Measurements from ENCODE around the gene PDE6G.
A peak's percentile ranks its signal among the peaks of the same experiment; 100 is the strongest.

Gene PDE6G

DNA sequence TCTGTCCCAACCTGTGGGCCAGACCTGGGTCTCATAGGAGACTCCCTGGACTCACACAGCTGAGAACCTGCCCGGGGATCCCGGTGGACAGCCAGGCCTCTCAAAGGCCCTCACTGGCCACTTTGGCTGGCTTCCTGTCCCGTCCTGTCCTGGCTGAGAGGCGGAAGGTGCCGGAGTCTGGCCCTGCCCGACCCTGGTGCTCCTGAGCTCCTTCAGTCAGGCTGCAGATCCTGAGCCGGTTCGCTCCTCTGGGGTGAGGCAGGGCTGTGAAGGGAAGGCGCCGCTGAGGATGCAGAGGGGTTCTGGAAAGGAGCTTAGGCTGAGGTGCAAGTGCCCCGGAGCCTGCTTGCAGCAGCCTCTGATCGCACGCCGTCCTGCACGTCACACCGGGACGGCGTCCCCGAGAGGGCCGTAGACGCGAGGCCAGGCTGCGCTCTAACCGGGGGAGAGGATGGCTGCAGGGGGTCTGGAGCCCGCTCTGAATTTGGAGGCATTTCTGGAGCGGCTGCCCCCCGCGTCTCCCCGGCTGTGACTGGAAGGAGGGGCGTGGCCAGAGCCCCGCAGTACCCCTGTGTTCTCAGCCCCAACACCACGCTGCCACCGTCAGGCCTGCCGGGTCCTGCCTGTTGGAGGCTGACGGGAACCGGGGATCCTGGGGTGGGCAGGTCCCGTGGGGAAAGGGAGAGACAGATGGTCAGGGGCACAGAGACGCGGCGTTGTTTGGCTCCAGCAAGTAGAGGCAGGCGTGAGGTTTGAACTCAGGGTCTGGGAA, 31.6 kb upstream of the PDE6G start:
- DNase-seq (ENCODE audit: low spot score), result no peak

DNA sequence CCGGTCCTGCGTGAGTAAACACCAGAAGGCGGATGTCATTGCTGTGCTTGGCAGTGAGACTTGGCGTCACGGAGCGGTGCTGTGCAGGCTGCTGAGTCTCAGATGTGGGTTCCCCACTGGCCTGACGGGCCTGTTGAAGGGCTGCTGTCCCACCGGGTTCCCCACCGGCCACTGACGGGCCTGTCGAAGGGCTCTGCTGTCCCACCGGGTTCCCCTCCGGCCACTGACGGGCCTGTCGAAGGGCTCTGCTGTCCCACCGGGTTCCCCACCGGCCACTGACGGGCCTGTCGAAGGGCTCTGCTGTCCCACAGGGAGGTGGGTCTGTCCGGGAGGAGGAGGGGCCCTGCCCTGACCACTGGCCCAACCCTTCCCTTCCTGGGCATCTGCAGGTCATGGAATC, 30.3 kb upstream of the PDE6G start:
- no peak for DNase-seq (ENCODE audit: low spot score)

DNA sequence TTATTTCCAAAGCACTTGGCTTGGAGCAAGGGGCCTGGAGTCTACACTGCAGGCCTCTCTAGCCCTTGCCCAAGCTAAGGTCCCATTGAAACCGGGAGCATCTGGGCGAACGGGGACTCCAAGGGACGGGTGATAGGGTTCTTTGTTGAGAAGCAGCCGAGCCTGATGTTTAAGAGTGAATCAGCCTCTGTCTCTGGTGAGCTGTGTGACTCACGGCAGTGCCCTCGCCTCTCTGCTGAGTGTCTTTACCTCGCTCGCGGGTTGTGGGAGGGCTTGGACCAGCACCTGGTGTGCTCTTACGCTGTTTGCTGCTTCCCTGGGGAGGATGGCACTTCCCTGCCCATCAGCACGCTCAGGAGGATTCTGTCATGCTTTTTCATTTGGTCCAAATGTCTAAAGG, 28.8 kb upstream of the PDE6G start:
- no peak for DNase-seq (ENCODE audit: low spot score)

DNA sequence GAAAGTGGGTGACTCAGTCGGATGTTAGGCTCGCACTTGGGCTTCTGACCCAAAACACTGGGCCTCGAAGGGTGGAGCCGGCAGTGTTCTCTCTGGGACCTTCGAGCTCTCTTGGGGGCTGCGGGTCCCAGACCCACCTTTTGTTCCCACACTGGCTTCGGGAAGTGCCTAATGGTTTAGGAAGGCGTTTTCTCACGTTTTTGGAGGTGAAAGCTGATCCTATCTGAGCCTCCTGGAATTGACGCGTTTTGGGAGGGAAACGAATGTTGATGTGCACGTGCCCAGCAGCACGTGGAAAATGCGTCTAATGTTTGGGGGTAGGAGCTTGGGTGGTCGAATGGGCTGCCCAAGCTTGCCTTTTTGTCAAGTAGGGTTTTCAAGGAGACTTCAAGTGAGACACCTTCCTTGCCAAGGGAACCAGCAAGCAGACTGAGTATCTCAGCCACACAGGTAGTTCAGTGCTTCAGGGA, 28.1 kb upstream of the PDE6G start:
- peak; percentile 51 for DNase-seq (ENCODE audit: low spot score)

DNA sequence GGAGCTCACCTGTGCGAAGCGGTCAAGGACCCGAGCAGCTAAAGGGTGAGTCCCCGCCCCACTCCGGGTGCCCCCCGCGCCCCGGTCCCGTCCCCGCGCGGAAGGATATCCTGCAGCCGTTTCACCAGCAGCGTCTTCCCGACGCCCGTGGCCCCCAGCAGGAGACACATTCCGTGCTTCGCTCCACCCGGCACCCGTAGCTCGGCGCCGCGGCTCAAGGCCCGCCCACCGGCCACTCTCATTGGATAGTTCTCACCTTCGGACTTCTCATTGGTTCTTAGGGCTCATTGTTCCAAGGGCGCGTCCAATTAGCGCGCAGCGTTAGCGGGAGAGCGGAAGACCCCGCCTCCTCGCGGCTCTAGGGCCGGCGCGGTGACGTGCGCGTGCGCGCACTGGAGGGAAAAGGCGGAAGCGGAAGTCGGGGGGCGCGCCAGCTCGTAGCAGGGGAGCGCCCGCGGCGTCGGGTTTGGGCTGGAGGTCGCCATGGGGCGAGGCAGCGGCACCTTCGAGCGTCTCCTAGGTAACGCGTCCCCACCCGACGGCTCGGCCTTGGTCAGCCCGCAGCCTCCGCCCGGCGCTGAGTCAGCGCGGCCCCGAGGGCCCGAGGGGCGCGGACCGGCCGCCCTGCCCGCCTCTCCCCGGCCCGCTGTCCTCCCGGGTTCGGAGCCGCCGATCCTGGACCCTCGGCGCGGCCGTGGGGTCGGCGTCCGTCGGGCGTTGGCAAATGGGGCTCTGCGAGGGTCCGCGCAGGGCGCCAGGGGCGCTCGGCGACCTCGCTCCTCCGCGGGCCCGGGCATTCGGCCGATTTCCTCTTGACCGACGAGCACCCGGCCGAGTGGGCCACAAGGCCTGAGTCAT, 27.5 kb upstream of the PDE6G start, which contains the start of the genes ARL16 and HGS:
Gene ARL16, minus strand, starts transcription at position 214 of the 858 bp plus-strand sequence. Its CDS starts 44 bp downstream, at position 170.
Gene HGS, plus strand, starts transcription at position 428 of the 858 bp plus-strand sequence. Its CDS starts 56 bp downstream, at position 484.
- peak; percentile 99 for DNase-seq (ENCODE audit: low spot score)

DNA sequence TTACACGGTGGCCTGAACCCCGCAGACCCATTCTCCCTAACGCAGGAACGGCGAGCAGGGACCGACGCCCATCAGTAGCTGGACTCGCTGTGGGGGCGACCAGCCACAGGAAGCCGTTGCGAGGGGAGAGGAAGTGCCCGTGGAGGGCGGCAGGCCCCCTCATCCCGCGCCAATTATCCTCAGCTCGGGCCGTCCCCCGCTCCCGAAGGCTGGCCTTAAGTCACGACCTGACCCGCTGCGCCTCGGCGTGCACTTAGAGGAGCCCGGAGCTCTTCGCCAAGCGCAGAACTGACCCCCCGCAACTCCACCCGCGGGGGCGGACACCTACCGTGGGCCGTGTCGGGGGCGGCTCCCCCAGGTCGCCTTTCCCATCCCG, 26.9 kb upstream of the PDE6G start:
- no peak for DNase-seq (ENCODE audit: low spot score)

DNA sequence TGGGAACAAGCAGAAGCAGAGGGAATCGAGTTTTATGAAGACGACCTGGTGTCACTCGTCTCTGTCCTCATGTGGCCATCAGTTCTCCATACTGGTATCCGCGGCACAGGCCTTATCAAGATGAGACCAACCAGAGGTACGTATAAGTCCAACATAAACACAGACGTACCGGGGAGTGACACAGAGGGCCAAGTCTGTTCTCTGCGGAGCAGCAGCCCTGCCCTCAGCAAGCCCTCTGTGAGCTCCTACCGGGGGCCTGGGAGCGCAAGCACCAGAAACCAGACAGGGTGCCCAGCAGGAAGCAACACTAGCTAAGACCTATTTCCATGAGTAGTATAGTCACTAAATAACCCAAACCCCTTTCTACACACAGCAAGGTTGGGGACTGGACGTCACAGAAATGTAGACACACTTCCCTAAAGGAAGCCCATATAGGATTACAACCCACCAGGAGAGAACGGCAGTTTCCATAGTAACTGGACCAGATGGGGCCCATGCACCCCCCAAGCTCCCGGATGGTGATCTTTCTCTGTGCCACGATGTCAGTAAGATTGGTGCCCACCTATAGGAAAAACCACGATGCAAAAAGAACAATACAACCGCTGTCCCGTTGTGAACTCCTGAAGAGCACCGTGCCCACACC, 26.3 kb upstream of the PDE6G start:
- no peak for DNase-seq (ENCODE audit: low spot score)

DNA sequence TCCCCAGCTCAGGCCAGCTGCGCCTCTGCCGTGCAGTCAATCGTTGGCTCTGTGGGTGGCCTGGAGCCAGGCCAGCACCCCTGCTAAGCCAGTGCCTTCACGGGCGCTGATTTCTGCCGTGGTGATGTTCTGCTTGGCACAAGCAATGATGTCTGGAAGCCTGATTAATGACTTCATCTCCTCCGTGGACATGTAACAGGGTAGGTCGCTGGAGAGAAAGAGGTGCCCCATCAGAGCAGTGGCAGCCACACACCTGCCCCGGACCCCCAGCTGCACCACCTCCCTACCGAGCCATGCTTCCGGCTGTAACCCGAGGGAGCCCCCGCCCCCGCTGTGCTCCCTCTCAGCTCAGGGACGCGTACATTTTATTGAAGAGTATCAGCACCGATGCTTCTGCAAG, 25.3 kb upstream of the PDE6G start:
- no peak for DNase-seq (ENCODE audit: low spot score)

DNA sequence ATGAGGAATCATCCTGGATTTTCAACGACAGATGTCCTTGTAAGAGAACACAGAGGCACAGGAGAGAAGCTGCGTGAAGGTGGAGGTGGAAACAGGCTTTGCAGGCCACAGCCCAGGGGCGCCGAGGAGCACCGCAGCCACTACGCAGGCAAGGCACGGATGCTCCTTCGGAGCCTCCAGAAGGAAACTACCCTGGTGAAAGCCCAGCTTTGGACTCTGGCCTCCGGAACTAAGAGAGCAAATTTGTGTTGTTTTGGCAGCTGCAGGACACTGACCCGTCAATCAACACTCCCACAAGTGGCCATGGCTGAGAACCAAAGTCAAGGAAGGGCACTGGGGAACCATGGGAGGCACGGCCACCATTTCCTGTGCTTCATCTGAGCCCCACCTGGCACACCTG, 23.8 kb upstream of the PDE6G start:
- DNase-seq (ENCODE audit: low spot score), result no peak

DNA sequence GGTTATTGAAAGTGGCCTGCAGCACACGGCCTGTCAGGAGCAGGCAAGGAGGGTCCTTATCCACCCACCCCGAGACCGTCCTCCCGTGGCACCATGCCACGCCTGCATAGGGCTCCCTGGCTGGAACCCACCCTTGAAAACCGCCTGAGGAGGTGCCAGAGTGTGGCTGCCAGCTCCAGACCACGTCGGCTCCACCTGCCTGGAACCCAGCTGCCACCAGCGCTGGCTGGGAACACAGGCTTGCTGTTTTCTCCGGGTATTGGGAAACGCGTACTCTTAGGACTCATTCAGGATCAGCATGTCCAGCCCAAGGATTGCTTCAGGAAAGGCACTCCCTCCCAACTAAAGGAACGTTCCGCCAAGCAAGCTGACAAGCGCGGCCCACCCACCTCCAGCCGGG, 20.6 kb upstream of the PDE6G start:
- DNase-seq (ENCODE audit: low spot score), result no peak

DNA sequence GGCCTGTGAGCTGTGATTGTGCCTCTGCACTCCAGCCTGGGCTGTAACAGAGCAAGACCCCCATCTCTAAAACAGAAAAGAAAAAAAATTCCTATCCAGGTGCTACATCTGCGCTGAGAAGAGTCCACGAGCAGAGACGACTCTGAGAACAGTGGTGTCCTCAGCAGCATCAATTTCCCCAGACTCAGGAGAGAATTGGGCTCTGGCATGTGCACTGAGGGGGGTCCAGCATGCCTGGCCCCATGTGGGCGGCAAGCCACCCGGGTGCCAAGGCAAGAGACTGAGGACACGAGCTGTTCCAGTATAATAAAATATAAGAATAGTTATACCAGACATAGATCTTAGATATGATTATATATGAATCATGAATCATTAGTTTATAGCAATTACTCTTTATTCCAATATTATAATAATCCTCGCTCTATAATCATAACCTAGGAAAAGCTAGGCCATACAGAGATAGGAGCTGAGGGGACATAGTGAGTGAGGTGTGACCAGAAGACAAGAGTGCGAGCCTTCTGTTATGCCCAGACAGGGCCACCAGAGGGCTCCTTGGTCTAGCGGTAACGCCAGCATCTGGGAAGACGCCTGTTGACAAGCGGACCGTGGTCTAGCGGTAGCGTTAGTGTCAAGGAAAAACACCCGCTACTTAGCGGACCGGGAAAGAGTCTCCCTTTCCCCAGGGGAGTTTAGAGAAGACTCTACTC, 19.3 kb upstream of the PDE6G start:
- peak; percentile 42 for DNase-seq (ENCODE audit: low spot score)

DNA sequence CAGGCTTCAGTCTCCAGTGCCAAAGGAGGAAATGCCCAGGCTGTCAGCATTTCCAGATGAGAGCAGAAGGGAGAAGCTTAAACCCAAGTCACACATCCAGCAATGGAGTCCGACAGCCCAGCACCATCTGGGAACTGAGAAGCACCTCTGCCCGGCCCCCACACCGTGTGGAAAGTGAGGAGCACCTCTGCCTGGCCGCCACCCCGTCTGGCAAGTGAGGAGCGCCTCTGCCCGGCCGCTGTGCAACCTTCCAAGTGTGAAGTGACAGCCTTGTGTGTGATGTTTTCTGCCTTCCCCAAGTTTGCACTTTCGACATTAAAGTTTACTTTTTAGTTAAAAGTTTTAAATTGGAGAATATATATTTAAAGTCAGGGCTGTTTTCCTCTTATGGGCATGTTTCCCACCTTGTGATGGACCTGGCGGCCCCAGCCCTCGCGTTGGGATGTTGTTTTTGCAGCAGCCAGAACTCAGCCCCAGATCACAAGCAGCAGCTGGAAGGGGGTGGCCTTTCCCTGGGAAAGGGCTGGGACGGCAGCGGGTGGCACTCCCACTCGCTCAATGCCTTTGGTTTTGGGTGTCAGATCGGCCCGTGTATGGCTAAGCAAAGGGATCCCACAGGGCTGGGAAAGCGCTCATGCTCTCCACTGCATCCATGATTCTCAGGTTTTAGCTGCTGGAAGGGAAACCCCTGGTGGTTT, 17.4 kb upstream of the PDE6G start:
- DNase-seq (ENCODE audit: low spot score), result no peak

DNA sequence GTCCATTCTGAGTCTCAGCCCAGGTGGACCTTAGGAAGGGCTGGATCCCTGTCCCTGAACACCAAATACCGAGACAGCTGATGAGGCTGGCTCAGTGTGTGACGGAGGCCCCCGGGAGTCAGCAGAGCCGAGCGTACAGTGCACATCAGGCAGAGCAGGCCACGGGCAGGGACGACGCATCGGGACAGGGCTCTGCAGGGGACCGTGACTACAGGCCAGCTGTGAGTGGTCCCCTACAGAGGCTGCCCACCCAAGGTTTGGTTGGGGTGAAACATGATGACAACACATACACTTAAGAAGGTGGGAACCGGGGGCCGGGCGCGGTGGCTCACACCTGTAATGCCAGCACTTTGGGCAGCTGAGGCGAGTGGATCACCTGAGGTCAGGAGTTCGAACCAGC, 16.6 kb upstream of the PDE6G start:
- DNase-seq (ENCODE audit: low spot score), result no peak

DNA sequence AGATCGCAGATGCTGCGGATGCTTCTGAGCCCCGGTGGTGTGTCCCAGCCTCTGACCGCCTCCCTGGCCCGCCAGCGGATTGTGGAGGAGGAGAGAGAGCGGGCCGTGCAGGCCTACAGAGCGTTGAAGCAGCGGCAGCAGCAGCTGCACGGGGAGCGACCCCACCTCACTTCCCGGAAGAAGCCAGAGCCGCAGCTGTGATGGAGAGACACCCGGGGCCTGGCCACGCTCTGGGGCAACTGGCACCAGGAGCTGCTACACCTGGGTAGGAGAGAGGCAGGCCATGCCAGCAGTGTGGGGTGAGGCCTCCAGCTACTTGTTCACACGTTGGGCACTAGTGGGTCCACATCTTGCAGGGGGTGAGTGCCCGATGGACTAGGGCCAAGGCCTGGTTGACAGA, 16.2 kb upstream of the PDE6G start:
- no peak for DNase-seq (ENCODE audit: low spot score)

DNA sequence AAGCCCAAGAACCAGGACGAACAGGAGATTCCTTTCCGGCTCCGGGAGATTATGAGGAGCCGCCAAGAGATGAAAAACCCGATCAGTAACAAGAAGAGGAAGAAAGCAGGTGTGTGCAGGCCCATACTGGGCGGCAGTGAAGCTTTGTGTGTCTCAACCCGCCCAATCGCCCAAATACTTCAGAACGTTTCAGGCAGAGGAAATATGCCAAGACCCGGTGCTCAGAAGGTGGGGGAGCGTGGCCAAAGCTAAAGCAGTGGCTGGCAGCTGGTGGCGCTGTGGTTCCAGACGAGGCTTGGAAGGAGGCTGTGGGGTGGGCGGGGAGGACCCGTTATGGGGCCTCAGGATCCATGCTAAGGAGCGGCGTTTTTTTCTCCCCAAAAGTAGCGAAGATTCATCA, 11.4 kb upstream of the PDE6G start:
- no peak for DNase-seq (ENCODE audit: low spot score)

DNA sequence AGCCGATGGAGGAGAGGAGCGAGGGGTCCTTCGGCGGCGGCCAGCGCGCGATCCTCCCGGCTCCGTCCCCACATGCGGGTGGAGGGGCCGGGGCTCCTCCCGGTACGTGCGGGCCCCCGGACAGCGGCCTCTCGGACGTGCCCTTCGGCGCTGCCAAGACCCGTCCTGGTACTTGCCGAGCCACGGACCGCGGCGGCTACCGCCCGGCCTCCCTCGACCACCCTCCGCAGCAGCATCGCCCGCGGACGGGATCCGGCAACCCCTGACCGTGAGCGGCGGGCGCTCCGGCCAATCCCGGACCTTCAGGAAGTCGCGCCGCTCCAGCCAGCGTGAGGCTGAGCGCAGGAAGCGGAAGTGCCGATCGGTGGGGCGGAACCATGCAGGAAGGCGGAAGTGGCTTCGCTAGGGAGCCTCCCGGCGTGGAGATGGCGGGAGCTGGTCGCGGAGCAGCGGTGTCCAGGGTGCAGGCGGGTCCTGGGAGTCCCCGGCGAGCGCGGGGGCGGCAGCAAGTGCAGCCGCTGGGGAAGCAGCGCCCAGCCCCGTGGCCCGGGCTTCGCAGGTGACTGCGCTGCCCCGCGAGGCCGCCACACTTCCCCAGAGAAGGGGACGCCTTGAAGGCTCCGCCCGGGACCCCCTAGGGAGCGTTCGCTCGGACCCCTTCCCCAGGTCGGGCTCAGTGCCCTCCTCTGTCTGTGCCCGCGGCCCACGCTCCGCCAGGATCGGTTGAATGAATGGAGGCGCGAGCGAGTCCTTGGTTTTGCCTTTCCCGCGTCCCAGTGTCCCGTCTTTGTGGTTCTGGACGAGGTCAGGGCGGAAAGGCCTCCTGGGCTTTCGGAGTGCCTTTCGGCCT, 10.2 kb upstream of the PDE6G start, which contains the start of the genes CCDC137 and OXLD1:
Gene CCDC137, plus strand, starts transcription at position 396 of the 850 bp plus-strand sequence. Its CDS starts 30 bp downstream, at position 426.
Gene OXLD1, minus strand, starts transcription at position 264 of the 850 bp plus-strand sequence. Its CDS starts 28 bp downstream, at position 236.
- peak; percentile 94 for DNase-seq (ENCODE audit: low spot score)

DNA sequence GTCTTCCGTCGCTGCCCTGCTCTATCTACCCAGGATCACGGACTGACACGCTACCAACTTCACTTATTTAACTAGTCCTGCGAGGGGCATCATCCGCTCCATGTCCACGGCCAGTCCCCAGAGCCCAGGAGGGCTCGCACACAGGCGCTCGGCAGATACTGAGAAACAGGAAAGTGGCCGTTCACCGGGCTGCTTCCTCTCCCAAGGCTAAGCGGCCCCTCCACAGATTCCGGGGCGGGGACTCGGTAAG, 9.7 kb upstream of the PDE6G start:
- peak; percentile 15 for DNase-seq (ENCODE audit: low spot score)

DNA sequence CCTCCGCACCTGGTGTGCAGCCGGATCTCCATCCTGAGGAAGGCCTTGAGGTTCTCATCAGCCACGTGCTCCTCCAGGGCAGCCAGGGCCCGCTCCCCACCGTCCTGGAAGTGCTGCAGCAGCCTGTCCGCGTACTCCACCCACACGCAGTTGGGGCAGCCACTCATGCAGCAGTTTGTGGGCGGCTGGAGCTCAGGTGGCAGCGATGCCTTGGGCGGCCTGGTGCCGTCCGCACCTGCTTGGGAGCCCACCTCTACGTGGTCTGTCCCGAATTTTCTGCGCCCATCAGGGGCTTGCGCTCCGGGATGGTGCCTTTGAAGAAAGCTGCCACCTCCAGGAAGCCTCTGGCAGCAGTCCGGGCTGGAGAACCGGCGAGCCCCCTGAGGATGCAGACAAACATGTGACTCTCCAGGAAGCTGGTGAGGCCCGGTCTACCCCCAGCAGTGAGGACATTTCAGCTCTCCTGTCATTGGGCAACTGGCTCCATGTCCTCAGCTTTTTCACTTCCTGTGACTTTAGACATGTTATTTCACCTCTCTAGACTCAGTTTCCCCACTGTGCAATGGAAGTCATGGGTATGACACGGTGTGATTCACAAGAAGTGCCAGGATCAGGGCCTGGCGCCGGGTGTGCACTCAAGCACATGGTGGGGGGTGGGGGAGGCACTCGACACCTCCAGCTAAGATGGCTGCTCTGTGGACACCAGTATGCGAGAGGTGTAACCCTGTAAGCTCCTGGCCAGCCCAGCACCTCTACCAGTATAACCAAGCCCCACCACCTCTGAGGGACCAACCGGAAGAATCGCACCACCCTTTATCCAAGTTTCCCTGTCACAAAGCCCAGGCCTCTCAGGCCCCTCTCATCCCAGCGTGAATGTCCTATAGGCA, 9.1 kb upstream of the PDE6G start:
- peak; percentile 30 for DNase-seq (ENCODE audit: low spot score)

DNA sequence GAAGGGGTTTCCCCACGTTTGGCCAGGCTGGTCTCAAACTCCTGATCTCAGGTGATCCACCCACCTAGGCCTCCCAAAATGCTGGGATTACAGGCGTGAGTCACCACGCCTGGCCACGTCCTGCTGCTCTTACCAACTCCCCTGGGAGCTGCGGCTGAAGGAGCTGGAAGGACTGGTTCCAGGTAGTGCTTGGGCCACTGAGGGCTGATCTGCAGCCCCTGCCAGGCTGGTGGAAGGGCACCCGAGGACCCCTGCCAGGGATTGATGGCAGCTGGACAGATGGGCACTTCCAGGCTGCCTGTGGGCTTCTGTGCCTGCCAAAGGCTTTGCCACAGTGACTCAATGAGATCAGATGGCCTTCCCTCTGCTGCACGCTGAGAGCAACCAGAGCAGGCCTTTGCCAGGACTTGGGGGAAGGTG, 7.7 kb upstream of the PDE6G start:
- no peak for DNase-seq (ENCODE audit: low spot score)

All from hematopoietic multipotent progenitor cell treated with erythropoietin and hydrocortisone succinate and interleukin-3 and kit ligand, for 15 days (in vitro differentiated cells).